HepG2 (cell line): ENCODE measurements around the gene CRNKL1. TPM values are rescaled to one million over a fixed set of nuclear protein-coding genes. Genes with fewer than 3 reads are reported as not detected.

ENCODE experiments used
- CC2D1A ChIP-seq: sonication (generic); formaldehyde crosslinking; IDR thresholded peaks from 2 replicates; pipeline ENCODE4 v1.8.1; 2023; ENCODE audit warnings: mild to moderate bottlenecking, missing genetic modification reagents
- ETV6 ChIP-seq: sonication (generic); formaldehyde crosslinking; conservative IDR thresholded peaks from 2 replicates; pipeline ENCODE4 v1.4.0; 2020; ENCODE audit warnings: missing genetic modification reagents
- GTF3A ChIP-seq: sonication (generic); formaldehyde crosslinking; conservative IDR thresholded peaks from 2 replicates; pipeline ENCODE4 v1.4.0; 2020; ENCODE audit warnings: mild to moderate bottlenecking, missing genetic modification reagents
- GZF1 ChIP-seq: sonication (generic); formaldehyde crosslinking; IDR thresholded peaks from 2 replicates; pipeline ENCODE4 v1.5.1; 2020; ENCODE audit warnings: mild to moderate bottlenecking, missing genetic modification reagents
- HNRNPUL1 ChIP-seq: fragments of 200-400 bp; formaldehyde crosslinking; IDR thresholded peaks from 2 replicates; pipeline ENCODE4 v1.6.1; 2017; ENCODE audit warnings: low read depth, mild to moderate bottlenecking, low read length, moderate library complexity
- ISL2 ChIP-seq: sonication (generic); formaldehyde crosslinking; IDR thresholded peaks from 2 replicates; pipeline ENCODE4 v1.5.0; 2020; ENCODE audit warnings: missing genetic modification reagents
- MEIS2 ChIP-seq: sonication (generic); formaldehyde crosslinking; IDR thresholded peaks from 2 replicates; pipeline ENCODE4 v1.9.0; 2021; ENCODE audit warnings: mild to moderate bottlenecking, missing genetic modification reagents
- NCOA1 ChIP-seq: sonication (generic); formaldehyde crosslinking; IDR thresholded peaks from 2 replicates; pipeline ENCODE4 v1.9.0; 2021; ENCODE audit warnings: missing genetic modification reagents
- PLRG1 ChIP-seq: fragments of 450-650 bp; conservative IDR thresholded peaks from 2 replicates; pipeline ENCODE4 v1.6.1; 2016
- POLR2A ChIP-seq, 2 experiments: IDR thresholded peaks; 2 replicates each; pipeline ENCODE4 v1.6.1; 2011; ENCODE audit warnings: low read depth in 2 of 2, low read length in 2 of 2, mild to moderate bottlenecking in 1 of 2, moderate library complexity in 1 of 2; ENCODE audit not compliant: insufficient read depth in 1 of 2
- RCOR2 ChIP-seq: IDR thresholded peaks from 2 replicates; pipeline ENCODE4 v1.6.1; 2016; ENCODE audit warnings: missing biosample characterization, missing genetic modification reagents
- SAP130 ChIP-seq: IDR thresholded peaks from 2 replicates; pipeline ENCODE4 v1.6.1; 2016; ENCODE audit warnings: low read depth
- SRSF1 ChIP-seq: fragments of 200-400 bp; formaldehyde crosslinking; optimal IDR thresholded peaks from 2 replicates; pipeline ENCODE3; 2017; ENCODE audit warnings: mild to moderate bottlenecking, low read depth, low read length, moderate library complexity
- YEATS2 ChIP-seq: sonication (generic); formaldehyde crosslinking; IDR thresholded peaks from 2 replicates; pipeline ENCODE4 v1.4.0; 2020; ENCODE audit warnings: missing genetic modification reagents, borderline replicate concordance
- YY1 ChIP-seq: IDR thresholded peaks from 2 replicates; pipeline ENCODE4 v1.6.1; 2011; ENCODE audit warnings: low read length, low read depth, moderate library complexity, mild to moderate bottlenecking; ENCODE audit not compliant: insufficient read depth, insufficient replicate concordance
- ZBTB38 ChIP-seq: sonication (generic); formaldehyde crosslinking; IDR thresholded peaks from 2 replicates; pipeline ENCODE4 v1.5.1; 2020; ENCODE audit warnings: mild to moderate bottlenecking, missing genetic modification reagents
- ZNF20 ChIP-seq: sonication (generic); formaldehyde crosslinking; IDR thresholded peaks from 2 replicates; pipeline ENCODE4 v1.4.0; 2020; ENCODE audit warnings: mild to moderate bottlenecking, moderate library complexity, missing genetic modification reagents
- ZNF253 ChIP-seq: sonication (generic); formaldehyde crosslinking; IDR thresholded peaks from 2 replicates; pipeline ENCODE4 v1.8.0; 2022; ENCODE audit warnings: mild to moderate bottlenecking, missing genetic modification reagents, borderline replicate concordance
- ZNF264 ChIP-seq: sonication (generic); formaldehyde crosslinking; IDR thresholded peaks from 2 replicates; pipeline ENCODE4 v1.4.0; 2020; ENCODE audit warnings: missing genetic modification reagents
- ZNF782 ChIP-seq: sonication (generic); formaldehyde crosslinking; IDR thresholded peaks from 2 replicates; pipeline ENCODE4 v1.4.0; 2020; ENCODE audit warnings: missing genetic modification reagents, mild to moderate bottlenecking, borderline replicate concordance
- polyA plus RNA-seq, 8 experiments: library from polyadenylated mRNA; depleted of rRNA in 3 of 8; stranded (reverse) in 7 of 8; unstranded in 1 of 8; fragments of >200 nt; fragmentation: Illumina TruSeq in 4 of 8; extraction: Trizol in 4 of 8; gene quantifications; 2 replicates each; pipeline versions ENCODE4 v1.2.1 to v1.2.3, GENCODE V29; 2011 to 2016; ENCODE audit warnings: low read depth in 4 of 8, missing spikeins in 1 of 8, mixed read lengths in 1 of 8; ENCODE audit not compliant: insufficient read depth in 1 of 8
- total RNA-seq, 5 experiments: library from RNA; depleted of rRNA; stranded (reverse); fragments of >200 nt; fragmentation: Illumina TruSeq; extraction: Trizol; gene quantifications; 2 replicates each; pipeline ENCODE4 v1.2.3, GENCODE V29; 2016; ENCODE audit warnings: low read depth in 1 of 5
- TF ChIP-seq, protein P1 (sequence below): sonication (generic); formaldehyde crosslinking; IDR thresholded peaks from 2 replicates; pipeline ENCODE4 v1.4.0; 2020; ENCODE audit warnings: missing genetic modification reagents, mild to moderate bottlenecking, borderline replicate concordance
- TF ChIP-seq, protein P2 (sequence below): sonication (generic); formaldehyde crosslinking; IDR thresholded peaks from 2 replicates; pipeline ENCODE4 v1.4.0; 2020; ENCODE audit warnings: missing genetic modification reagents, borderline replicate concordance
- TF ChIP-seq, protein P3 (sequence below): sonication (generic); formaldehyde crosslinking; IDR thresholded peaks from 2 replicates; pipeline ENCODE4 v1.5.0; 2020; ENCODE audit warnings: missing genetic modification reagents
- TF ChIP-seq, protein P4 (sequence below): IDR thresholded peaks from 2 replicates; pipeline ENCODE4 v1.6.1; 2016; ENCODE audit warnings: missing genetic modification reagents, missing compliant biosample characterization

CRNKL1 gene
- total and polyA plus RNA-seq, 2 of the 13 experiments (the other 11 are each of a cell fraction or from before 2014, with no cell fraction given) = 12.3 to 64.5 TPM

DNA sequence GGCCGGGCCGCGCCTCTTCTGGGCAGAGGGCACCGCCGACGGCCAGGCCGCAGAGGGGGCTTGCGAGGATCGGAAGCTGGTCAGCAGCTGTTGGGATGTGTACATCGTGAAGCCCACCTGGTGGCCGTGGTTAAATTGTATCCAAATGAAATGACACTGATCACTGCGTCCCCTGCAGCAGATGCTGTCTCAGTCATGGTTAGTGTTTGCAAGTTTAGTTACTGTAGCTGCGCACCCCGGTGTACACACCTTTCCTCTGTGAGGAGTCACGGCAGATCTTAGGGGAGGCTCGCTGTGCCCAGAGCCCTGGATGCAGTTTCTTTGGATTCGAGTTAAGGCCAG is 34.5 kb downstream of the CRNKL1 start (continued):
- TF ChIP-seq SAP130 (peak; percentile 0; the same call in 1 of the 2 replicates), NCOA1 (peak; percentile 93; the same call in 1 of the 2 replicates), HNRNPUL1 (no peak), ISL2 (CRISPR knock-in tag) (no peak), POLR2A (IDR thresholded peaks at IDR 0.05; ENCODE audit: insufficient read depth in 1 of 2, low read depth in 2 of 2, low read length in 2 of 2) (peak in 1 of 2 experiments; percentile 26; a peak in 1 of 4 replicates), MEIS2 (CRISPR knock-in tag) (no peak), ZNF20 (no peak), ZBTB38 (CRISPR knock-in tag) (no peak), RCOR2 (CRISPR knock-in tag) (no peak), GZF1 (no peak), YY1 (no peak), YEATS2 (no peak; the same call in 1 of the 2 replicates), ZNF782 (CRISPR knock-in tag) (0 out of 2 replicates have a peak, but pooled peaks have one; percentile 10), ZNF264 (CRISPR knock-in tag) (0 out of 2 replicates have a peak, but pooled peaks have one; percentile 2), ETV6 (CRISPR knock-in tag) (0 out of 2 replicates have a peak, but pooled peaks have one; percentile 12), ZNF253 (CRISPR knock-in tag) (no peak), GTF3A (CRISPR knock-in tag) (no peak), SRSF1 (no peak), CC2D1A (CRISPR knock-in tag) (no peak), PLRG1 (no peak)
- TF ChIP-seq, protein P1, sequence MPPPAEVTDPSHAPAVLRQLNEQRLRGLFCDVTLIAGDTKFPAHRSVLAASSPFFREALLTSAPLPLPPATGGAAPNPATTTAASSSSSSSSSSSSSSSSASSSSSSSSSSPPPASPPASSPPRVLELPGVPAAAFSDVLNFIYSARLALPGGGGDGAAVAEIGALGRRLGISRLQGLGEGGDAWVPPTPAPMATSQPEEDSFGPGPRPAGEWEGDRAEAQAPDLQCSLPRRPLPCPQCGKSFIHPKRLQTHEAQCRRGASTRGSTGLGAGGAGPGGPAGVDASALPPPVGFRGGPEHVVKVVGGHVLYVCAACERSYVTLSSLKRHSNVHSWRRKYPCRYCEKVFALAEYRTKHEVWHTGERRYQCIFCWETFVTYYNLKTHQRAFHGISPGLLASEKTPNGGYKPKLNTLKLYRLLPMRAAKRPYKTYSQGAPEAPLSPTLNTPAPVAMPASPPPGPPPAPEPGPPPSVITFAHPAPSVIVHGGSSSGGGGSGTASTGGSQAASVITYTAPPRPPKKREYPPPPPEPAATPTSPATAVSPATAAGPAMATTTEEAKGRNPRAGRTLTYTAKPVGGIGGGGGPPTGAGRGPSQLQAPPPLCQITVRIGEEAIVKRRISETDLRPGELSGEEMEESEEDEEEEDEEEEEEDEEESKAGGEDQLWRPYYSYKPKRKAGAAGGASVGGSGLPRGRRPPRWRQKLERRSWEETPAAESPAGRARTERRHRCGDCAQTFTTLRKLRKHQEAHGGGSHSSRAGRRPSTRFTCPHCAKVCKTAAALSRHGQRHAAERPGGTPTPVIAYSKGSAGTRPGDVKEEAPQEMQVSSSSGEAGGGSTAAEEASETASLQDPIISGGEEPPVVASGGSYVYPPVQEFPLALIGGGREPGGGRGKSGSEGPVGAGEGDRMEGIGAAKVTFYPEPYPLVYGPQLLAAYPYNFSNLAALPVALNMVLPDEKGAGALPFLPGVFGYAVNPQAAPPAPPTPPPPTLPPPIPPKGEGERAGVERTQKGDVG (CRISPR knock-in tag) = no peak
- TF ChIP-seq, protein P2, sequence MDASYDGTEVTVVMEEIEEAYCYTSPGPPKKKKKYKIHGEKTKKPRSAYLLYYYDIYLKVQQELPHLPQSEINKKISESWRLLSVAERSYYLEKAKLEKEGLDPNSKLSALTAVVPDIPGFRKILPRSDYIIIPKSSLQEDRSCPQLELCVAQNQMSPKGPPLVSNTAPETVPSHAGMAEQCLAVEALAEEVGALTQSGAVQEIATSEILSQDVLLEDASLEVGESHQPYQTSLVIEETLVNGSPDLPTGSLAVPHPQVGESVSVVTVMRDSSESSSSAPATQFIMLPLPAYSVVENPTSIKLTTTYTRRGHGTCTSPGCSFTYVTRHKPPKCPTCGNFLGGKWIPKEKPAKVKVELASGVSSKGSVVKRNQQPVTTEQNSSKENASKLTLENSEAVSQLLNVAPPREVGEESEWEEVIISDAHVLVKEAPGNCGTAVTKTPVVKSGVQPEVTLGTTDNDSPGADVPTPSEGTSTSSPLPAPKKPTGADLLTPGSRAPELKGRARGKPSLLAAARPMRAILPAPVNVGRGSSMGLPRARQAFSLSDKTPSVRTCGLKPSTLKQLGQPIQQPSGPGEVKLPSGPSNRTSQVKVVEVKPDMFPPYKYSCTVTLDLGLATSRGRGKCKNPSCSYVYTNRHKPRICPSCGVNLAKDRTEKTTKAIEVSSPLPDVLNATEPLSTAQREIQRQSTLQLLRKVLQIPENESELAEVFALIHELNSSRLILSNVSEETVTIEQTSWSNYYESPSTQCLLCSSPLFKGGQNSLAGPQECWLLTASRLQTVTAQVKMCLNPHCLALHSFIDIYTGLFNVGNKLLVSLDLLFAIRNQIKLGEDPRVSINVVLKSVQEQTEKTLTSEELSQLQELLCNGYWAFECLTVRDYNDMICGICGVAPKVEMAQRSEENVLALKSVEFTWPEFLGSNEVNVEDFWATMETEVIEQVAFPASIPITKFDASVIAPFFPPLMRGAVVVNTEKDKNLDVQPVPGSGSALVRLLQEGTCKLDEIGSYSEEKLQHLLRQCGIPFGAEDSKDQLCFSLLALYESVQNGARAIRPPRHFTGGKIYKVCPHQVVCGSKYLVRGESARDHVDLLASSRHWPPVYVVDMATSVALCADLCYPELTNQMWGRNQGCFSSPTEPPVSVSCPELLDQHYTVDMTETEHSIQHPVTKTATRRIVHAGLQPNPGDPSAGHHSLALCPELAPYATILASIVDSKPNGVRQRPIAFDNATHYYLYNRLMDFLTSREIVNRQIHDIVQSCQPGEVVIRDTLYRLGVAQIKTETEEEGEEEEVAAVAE (CRISPR knock-in tag) = peak; percentile 15; the same call in 1 of the 2 replicates
- TF ChIP-seq, protein P3, sequence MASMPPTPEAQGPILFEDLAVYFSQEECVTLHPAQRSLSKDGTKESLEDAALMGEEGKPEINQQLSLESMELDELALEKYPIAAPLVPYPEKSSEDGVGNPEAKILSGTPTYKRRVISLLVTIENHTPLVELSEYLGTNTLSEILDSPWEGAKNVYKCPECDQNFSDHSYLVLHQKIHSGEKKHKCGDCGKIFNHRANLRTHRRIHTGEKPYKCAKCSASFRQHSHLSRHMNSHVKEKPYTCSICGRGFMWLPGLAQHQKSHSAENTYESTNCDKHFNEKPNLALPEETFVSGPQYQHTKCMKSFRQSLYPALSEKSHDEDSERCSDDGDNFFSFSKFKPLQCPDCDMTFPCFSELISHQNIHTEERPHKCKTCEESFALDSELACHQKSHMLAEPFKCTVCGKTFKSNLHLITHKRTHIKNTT (CRISPR knock-in tag) = no peak
- TF ChIP-seq, protein P4, sequence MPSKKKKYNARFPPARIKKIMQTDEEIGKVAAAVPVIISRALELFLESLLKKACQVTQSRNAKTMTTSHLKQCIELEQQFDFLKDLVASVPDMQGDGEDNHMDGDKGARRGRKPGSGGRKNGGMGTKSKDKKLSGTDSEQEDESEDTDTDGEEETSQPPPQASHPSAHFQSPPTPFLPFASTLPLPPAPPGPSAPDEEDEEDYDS = 0 out of 2 replicates have a peak, but pooled peaks have one; percentile 8
